Kidney (tissue), 14 donors: ENCODE measurements around the gene BHLHE40. TPM values are rescaled to one million over a fixed set of nuclear protein-coding genes. Genes with fewer than 3 reads are reported as not detected.
A peak's percentile ranks its signal among the peaks of the same experiment; 100 is the strongest.
"Not testable (repeated sequence)": the region's sequence is repeated elsewhere in the genome, so short reads cannot be mapped to it uniquely, and the experiment has no call there.

ENCODE experiments used
- DNase-seq, 5 donors: peaks; one replicate each; pipeline ENCODE4 v3.0.0-alpha.2; 2013 to 2020
- FAIRE-seq: peaks from 2 replicates; lab custom pipeline; 2012; peaks lifted over from hg19 to GRCh38; lab: Jason Lieb, UNC
- H3K27ac ChIP-seq, 2 donors: one replicate each; pipeline ENCODE4 v1.7.0; 2013; ENCODE audit warnings: low read depth in 2 of 2, low read length in 2 of 2, inconsistent platforms in 1 of 2
- H3K27me3 ChIP-seq: one replicate; pipeline ENCODE4 v1.7.1; 2013; ENCODE audit warnings: low read length, inconsistent platforms; ENCODE audit not compliant: control insufficient read depth, insufficient read depth
- H3K36me3 ChIP-seq, 3 donors: one replicate each; pipeline versions ENCODE4 v1.7.0 to v1.7.1; 2013; ENCODE audit warnings: low read length in 3 of 3, control low read depth in 1 of 3, inconsistent platforms in 1 of 3; ENCODE audit not compliant: insufficient read depth in 3 of 3, control insufficient read depth in 2 of 3
- H3K4me1 ChIP-seq, 3 donors: one replicate each; pipeline versions ENCODE4 v1.7.0 to v1.7.1; 2013; ENCODE audit warnings: low read length in 3 of 3, inconsistent platforms in 1 of 3, low read depth in 1 of 3; ENCODE audit not compliant: control insufficient read depth in 2 of 3, insufficient read depth in 2 of 3
- H3K4me3 ChIP-seq, 3 donors: one replicate each; pipeline versions ENCODE4 v1.7.0 to v1.8.1; 2013; ENCODE audit warnings: low read length in 3 of 3, control low read depth in 1 of 3, inconsistent platforms in 1 of 3
- H3K9ac ChIP-seq, 3 donors: one replicate each; pipeline versions ENCODE4 v1.7.0 to v1.7.1; 2013; ENCODE audit warnings: low read length in 3 of 3, control low read depth in 1 of 3, inconsistent platforms in 1 of 3
- H3K9me3 ChIP-seq, 3 donors: one replicate each; pipeline versions ENCODE4 v1.7.0 to v1.7.1; 2013; ENCODE audit warnings: low read length in 3 of 3, control low read depth in 1 of 3, inconsistent platforms in 1 of 3; ENCODE audit not compliant: control insufficient read depth in 2 of 3, insufficient read depth in 1 of 3
- intact Hi-C: fragments of 100-400 bp; cut with DNase I; formaldehyde crosslinking; loops from one replicate; pipeline ENCODE4 v1.11.1; 2022
- polyA plus RNA-seq: library from polyadenylated mRNA; stranded (reverse); fragments of 350-450 nt; fragmentation: Illumina TruSeq; extraction: RNeasy Lipid Tissue Mini Kit (QIAGEN cat#74804); gene quantifications from one replicate; pipeline ENCODE4 v1.2.3, GENCODE V29; 2014; ENCODE audit warnings: low read depth, low replicate concordance; ENCODE audit not compliant: insufficient read depth
- total RNA-seq: library from RNA; stranded (reverse); fragmentation: NEBNext Ultra II Directional; extraction: Animal tissue kit (Norgen Biotek cat#: 25700); gene quantifications from one replicate; pipeline ENCODE4 v1.2.1, GENCODE V29; 2021
- TF ChIP-seq, protein P1 (sequence below): IDR thresholded peaks from 3 replicates; pipeline ENCODE4 v1.5.1; 2012; ENCODE audit warnings: mild to moderate bottlenecking, moderate library complexity, borderline replicate concordance; ENCODE audit not compliant: insufficient read depth; ENCODE audit errors: extremely low read depth
- donor health status: control.
- donor health status: control.
- donor health status: control.
- donor health status: control.
- donor health status: control.
- donor health status: DM: yes; HTN: yes; CAD: no.
- donor health status: Normal renal cell carcinoma (clear cell type).

Gene BHLHE40
- total and polyA plus RNA-seq, 2 donors from 2014 or later: 39.4 to 147 TPM

DNA sequence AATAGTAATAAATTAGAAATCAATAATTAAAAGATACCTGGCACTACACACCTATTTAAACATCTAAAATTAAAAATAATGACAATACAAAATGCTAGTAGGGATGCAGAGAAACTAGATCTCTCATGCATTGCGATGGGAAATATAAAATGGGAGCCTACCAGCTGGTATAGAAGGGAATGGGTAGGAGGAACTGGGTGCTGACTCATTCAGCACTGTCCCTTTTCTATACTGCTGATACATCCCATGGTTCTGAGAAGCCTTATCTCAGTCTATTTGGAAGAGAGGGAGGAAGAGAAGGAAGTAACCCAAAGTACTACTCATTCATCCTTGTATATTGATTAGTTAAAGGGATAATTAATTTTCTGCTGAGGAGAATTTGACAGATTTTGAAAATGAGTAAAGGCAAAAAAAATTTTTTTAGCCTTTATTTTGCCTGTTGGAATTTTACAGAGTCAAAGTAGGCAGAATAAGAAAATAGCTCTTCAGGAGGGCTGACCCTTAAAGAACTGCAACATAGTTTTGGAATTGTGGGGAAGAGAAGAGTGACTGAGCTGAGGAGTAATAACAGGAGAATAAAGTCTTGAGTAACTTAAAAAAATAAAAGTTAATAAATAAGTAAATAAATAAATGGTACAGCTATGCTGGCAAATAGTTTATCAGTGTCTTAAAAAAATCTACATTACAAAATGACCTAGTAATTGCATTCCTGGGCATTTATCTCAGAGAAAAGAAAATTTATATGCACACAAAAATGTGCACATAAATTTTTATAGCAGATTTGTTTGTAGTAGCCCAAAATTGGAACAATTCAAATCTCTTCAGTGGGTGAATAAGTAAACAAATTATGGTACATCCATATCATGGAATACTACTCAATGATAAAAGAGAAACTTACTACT lies 15.3 kb upstream of the BHLHE40 start:
- Histone ChIP-seq H3K27me3 (no peaks in the 10 kb centered on the region), H3K4me1 (no peaks in the 10 kb centered on the region), H3K27ac (no peak overlapping the region), H3K36me3 (no peaks in the 10 kb centered on the region), H3K4me3 (no peak overlapping the region), H3K9ac (no peak overlapping the region), H3K9me3 (peaks cover 0 to 4% (median 0%) of the 10 kb centered on the region in 3 donors)
- TF ChIP-seq, protein P1, sequence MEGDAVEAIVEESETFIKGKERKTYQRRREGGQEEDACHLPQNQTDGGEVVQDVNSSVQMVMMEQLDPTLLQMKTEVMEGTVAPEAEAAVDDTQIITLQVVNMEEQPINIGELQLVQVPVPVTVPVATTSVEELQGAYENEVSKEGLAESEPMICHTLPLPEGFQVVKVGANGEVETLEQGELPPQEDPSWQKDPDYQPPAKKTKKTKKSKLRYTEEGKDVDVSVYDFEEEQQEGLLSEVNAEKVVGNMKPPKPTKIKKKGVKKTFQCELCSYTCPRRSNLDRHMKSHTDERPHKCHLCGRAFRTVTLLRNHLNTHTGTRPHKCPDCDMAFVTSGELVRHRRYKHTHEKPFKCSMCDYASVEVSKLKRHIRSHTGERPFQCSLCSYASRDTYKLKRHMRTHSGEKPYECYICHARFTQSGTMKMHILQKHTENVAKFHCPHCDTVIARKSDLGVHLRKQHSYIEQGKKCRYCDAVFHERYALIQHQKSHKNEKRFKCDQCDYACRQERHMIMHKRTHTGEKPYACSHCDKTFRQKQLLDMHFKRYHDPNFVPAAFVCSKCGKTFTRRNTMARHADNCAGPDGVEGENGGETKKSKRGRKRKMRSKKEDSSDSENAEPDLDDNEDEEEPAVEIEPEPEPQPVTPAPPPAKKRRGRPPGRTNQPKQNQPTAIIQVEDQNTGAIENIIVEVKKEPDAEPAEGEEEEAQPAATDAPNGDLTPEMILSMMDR: no peak
- intact Hi-C loops: no loop called here
- DNase-seq (no peak), FAIRE-seq (no peak)

DNA sequence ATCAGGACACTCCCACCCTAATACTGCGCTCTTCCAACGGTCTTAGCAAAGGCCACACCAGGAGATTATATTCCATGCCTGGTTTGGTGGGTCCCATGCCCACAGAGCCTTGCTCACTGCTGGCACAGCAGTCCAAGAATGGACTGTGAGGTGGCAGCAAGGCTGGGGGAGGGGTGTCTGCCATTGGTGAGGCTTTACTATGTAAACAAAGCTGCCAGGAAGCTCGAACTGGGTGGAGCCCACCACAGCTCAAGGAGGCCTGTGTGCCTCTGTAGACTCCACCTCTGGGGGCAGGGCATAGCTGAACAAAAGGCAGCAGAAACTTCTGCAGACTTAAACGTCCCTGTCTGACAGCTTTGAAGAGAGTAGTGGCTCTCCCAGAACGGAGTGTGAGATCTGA lies 13.2 kb upstream of the BHLHE40 start:
- H3K4me1 ChIP-seq, intact Hi-C loops, FAIRE-seq, H3K36me3 ChIP-seq, H3K9me3 ChIP-seq, H3K9ac ChIP-seq, DNase-seq, H3K27me3 ChIP-seq, H3K4me3 ChIP-seq, H3K27ac ChIP-seq: not testable (repeated sequence)

DNA sequence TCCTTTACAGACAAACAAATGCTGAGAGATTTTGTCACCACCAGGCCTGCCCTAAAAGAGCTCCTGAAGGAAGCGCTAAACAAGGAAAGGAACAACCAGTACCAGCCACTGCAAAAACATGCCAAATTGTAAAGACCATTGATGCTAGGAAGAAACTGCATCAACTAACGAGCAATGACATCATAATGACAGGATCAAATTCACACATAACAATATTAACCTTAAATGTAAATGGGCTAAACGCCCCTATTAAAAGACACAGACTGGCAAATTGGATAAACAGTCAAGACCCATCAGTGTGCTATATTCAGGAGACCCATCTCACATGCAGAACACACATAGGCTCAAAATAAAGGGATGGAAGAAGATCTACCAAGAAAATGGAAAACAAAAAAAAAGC lies 11.6 kb upstream of the BHLHE40 start:
- FAIRE-seq, DNase-seq, H3K27ac ChIP-seq, H3K9me3 ChIP-seq, H3K4me1 ChIP-seq, H3K36me3 ChIP-seq, H3K4me3 ChIP-seq, intact Hi-C loops, H3K9ac ChIP-seq, H3K27me3 ChIP-seq: not testable (repeated sequence)

DNA sequence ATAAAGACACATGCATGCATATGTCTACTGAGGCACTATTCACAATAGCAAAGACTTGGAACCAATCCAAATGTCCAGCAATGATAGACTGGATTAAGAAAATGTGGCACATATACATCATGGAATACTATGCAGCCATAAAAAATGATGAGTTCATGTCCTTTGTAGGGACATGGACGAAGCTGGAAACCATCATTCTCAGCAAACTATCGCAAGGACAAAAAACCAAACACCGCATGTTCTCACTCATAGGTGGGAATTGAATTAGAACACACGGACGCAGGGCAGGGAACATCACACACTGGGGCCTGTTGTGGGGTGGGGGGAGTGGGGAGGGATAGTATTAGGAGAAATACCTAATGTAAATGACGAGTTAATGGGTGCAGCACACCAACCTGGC lies 7.8 kb upstream of the BHLHE40 start:
- H3K36me3 ChIP-seq, H3K27me3 ChIP-seq, H3K27ac ChIP-seq, intact Hi-C loops, H3K4me1 ChIP-seq, H3K9ac ChIP-seq, H3K4me3 ChIP-seq, H3K9me3 ChIP-seq, DNase-seq, FAIRE-seq: not testable (repeated sequence)

DNA sequence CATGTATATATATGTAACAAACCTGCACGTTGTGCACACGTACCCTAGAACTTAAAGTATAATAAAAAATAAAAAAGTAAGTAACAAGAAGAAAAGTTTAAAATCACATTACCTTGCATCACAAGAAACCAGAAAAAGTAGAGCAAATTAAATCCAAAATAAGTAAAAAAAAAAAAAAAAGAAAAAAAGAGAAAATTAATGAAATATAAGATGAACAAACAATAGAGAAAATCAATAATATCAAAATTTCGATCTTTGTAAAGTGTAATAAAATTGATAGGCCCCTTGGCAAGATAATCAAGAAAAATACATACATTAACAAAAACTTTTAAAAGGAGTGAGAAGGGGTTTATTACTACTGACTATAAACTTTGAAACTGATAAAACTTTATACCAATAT lies 7.4 kb upstream of the BHLHE40 start:
- H3K27ac ChIP-seq: no peak overlapping the region
- intact Hi-C loops: no loop called here
- FAIRE-seq (peak; percentile 8), DNase-seq (no peak)
- H3K9me3 ChIP-seq: no peaks in the 10 kb centered on the region
- peaks cover 0 to 10% (median 6%) of the 10 kb centered on the region in 3 donors for H3K4me1 ChIP-seq
- no peak overlapping the region for H3K4me3 ChIP-seq
- no peaks in the 10 kb centered on the region for H3K27me3 ChIP-seq
- no peak overlapping the region for H3K9ac ChIP-seq
- TF ChIP-seq, protein P1: no peak
- H3K36me3 ChIP-seq: no peaks in the 10 kb centered on the region
